GM12878 (cell line): ENCODE data around the gene B3GAT1. TPM values are rescaled to one million over a fixed set of nuclear protein-coding genes. Genes with fewer than 3 reads are reported as not detected.

ENCODE experiments used
- ATAC-seq: fragments of 200-7000 bp; cut with Tn5 transposase; 3 replicates; pipeline ENCODE4 v1.9.1; 2020; ENCODE audit warnings: mild to moderate bottlenecking, moderate library complexity
- BruUV-seq: library from RNA; stranded (reverse); fragments of 400-500 nt; replicated peaks from 2 replicates; lab custom pipeline; 2021; lab: Mats Ljungman, UMichigan
- CTCF ChIA-PET: fragments of 300-600 bp; sonication (Branson Sonifier 250); formaldehyde crosslinking; extraction: SDS; loops from one replicate; lab custom pipeline; 2021; ENCODE audit warnings: inconsistent platforms; lab: Yijun Ruan, JAX
- POLR2A ChIA-PET: fragments of 350-600 bp; formaldehyde crosslinking; extraction: SDS; loops from one replicate; lab custom pipeline; 2021; ENCODE audit warnings: inconsistent platforms; lab: Charles Lee
- RAD21 ChIA-PET: fragments of 300-600 bp; sonication (Branson Sonifier 250); formaldehyde crosslinking; loops from one replicate; lab custom pipeline; 2023; ENCODE audit warnings: antibody characterized with exemption; ENCODE audit not compliant: unreplicated experiment; lab: Charles Lee
- SMC1A ChIA-PET: fragments of 300-600 bp; sonication (Branson Sonifier 250); formaldehyde crosslinking; loops from one replicate; lab custom pipeline; 2023; ENCODE audit not compliant: unreplicated experiment, uncharacterized antibody; lab: Charles Lee
- DNase-seq: peaks from one replicate; pipeline ENCODE4 v3.0.0-alpha.2; 2011; ENCODE audit warnings: low read depth, low spot score
- FAIRE-seq: peaks from 3 replicates; lab custom pipeline; 2011; peaks lifted over from hg19 to GRCh38; lab: Jason Lieb, UNC
- H2AFZ ChIP-seq: 2 replicates; pipeline ENCODE4 v1.6.0; 2011; ENCODE audit warnings: low read depth, low read length, control low read depth; ENCODE audit not compliant: control insufficient read depth
- H3K27ac ChIP-seq: 2 replicates; pipeline ENCODE4 v1.5.1; 2011; ENCODE audit warnings: control low read depth; ENCODE audit not compliant: control insufficient read depth, insufficient read depth
- H3K27me3 ChIP-seq, 2 experiments: replicated peaks in 1 of 2; 2 replicates each; pipeline versions ENCODE4 v1.6.0 to v1.6.1; 2011; ENCODE audit warnings: low read length in 1 of 2; ENCODE audit not compliant: control insufficient read depth in 2 of 2, insufficient read depth in 2 of 2
- H3K36me3 ChIP-seq, 2 experiments: 2 replicates each; pipeline ENCODE4 v1.5.1; 2011; ENCODE audit warnings: low read length in 1 of 2; ENCODE audit not compliant: control insufficient read depth in 2 of 2, insufficient read depth in 2 of 2
- H3K4me1 ChIP-seq: 2 replicates; pipeline ENCODE4 v1.6.1; 2011; ENCODE audit warnings: mild to moderate bottlenecking, low read length, moderate library complexity, mixed read lengths; ENCODE audit not compliant: control insufficient read depth, insufficient read depth
- H3K4me2 ChIP-seq: 2 replicates; pipeline ENCODE4 v1.6.0; 2011; ENCODE audit warnings: control low read depth; ENCODE audit not compliant: control insufficient read depth, insufficient read depth
- H3K4me3 ChIP-seq: fragments of 200-600 bp; sonication (generic); 2 replicates; pipeline ENCODE4 v1.5.1; 2016
- H3K79me2 ChIP-seq: 2 replicates; pipeline ENCODE4 v1.6.0; 2011; ENCODE audit warnings: low read length; ENCODE audit not compliant: control insufficient read depth, insufficient read depth
- H3K9ac ChIP-seq: 2 replicates; pipeline ENCODE4 v1.8.0; 2011; ENCODE audit warnings: low read length, control low read depth, mixed read lengths; ENCODE audit not compliant: control insufficient read depth, insufficient read depth
- H3K9me3 ChIP-seq: replicated peaks from 3 replicates; pipeline ENCODE4 v1.5.1; 2011; ENCODE audit warnings: mild to moderate bottlenecking, low read length; ENCODE audit not compliant: control insufficient read depth, insufficient read depth
- H4K20me1 ChIP-seq: 2 replicates; pipeline ENCODE4 v1.6.0; 2011; ENCODE audit not compliant: control insufficient read depth, insufficient read depth
- MYC ChIP-seq: IDR thresholded peaks from 2 replicates; pipeline ENCODE4 v1.6.1; 2011; ENCODE audit warnings: mild to moderate bottlenecking, low read length, moderate library complexity, inconsistent platforms; ENCODE audit not compliant: insufficient read depth, insufficient replicate concordance, insufficient read length, severe bottlenecking
- POLR2AphosphoS2 ChIP-seq: IDR thresholded peaks from 2 replicates; pipeline ENCODE4 v1.6.1; 2011; ENCODE audit warnings: low read depth, mild to moderate bottlenecking, low read length, improper control_type of control experiment, moderate library complexity
- TBL1XR1 ChIP-seq: IDR thresholded peaks from 2 replicates; pipeline ENCODE4 v1.6.1; 2012; ENCODE audit warnings: low read depth, low read length, improper control_type of control experiment
- WRNIP1 ChIP-seq: IDR thresholded peaks from 2 replicates; pipeline ENCODE4 v1.6.1; 2011; ENCODE audit warnings: low read depth, low read length, improper control_type of control experiment, borderline replicate concordance
- WGBS: methylation state at CpG from one replicate; pipeline ENCODE4 v1.1.6; 2016; ENCODE audit warnings: low lambda C conversion rate; ENCODE audit not compliant: insufficient replicate concordance, insufficient coverage; ENCODE audit errors: missing lambda C conversion rate; 5-methylcytosine and 5-hydroxymethylcytosine counted together
- in situ Hi-C: fragments of 300-500 bp; cut with MboI; formaldehyde crosslinking; loops from 9 replicates; pipeline ENCODE4 v1.14.3; 2018; ENCODE audit warnings: mixed read lengths
- intact Hi-C: fragments of 100-400 bp; cut with micrococcal nuclease; formaldehyde crosslinking; loops from one replicate; pipeline ENCODE4 v1.14.2; 2022; ENCODE audit not compliant: unreplicated experiment
- polyA plus RNA-seq, 11 experiments: library from polyadenylated mRNA; depleted of rRNA in 4 of 11; unstranded in 6 of 11; stranded (reverse) in 5 of 11; fragments of >200 nt; fragmentation: Nextera tagmentation in 4 of 11; fragmentation: Illumina TruSeq in 1 of 11; extraction: Ambion mirVana in 4 of 11; extraction: Trizol in 1 of 11; gene quantifications; 1 replicate in 1 of 11; 2 replicates in 10 of 11; pipeline versions ENCODE4 v1.2.1 to v1.2.3, GENCODE V29; 2011 to 2016; ENCODE audit warnings: inconsistent platforms in 2 of 11, missing spikeins in 2 of 11, low read depth in 1 of 11
- total RNA-seq, 4 experiments: library from RNA; depleted of rRNA in 3 of 4; stranded (reverse); fragments of >200 nt in 3 of 4; fragmentation: Illumina TruSeq in 1 of 4; extraction: Trizol in 1 of 4; gene quantifications; 2 replicates each; pipeline versions ENCODE4 v1.2.1 to v1.2.3, GENCODE V29; 2013 to 2021
- TF ChIP-seq, protein P1 (sequence below), 3 experiments: IDR thresholded peaks in 2 of 3; conservative IDR thresholded peaks in 1 of 3; 2 replicates each; pipeline ENCODE4 v1.5.1; 2011; ENCODE audit warnings: low read depth in 3 of 3, low read length in 3 of 3, mild to moderate bottlenecking in 3 of 3, control low read depth in 2 of 3, moderate library complexity in 2 of 3, inconsistent platforms in 1 of 3, mixed read lengths in 1 of 3; ENCODE audit not compliant: control insufficient read depth in 2 of 3, insufficient read depth in 1 of 3; ENCODE audit errors: extremely low read depth in 1 of 3
- TF ChIP-seq, protein P2 (sequence below): fragments of 450-650 bp; IDR thresholded peaks from 2 replicates; pipeline ENCODE4 v1.6.1; 2017; ENCODE audit warnings: mild to moderate bottlenecking, low read depth, inconsistent platforms; ENCODE audit not compliant: poor library complexity, severe bottlenecking

B3GAT1 gene
- total and polyA plus RNA-seq, 10 of the 15 experiments (the other 5 are each of a cell fraction or from before 2014, with no cell fraction given) = 0.05 TPM; not detected in 9

DNA sequence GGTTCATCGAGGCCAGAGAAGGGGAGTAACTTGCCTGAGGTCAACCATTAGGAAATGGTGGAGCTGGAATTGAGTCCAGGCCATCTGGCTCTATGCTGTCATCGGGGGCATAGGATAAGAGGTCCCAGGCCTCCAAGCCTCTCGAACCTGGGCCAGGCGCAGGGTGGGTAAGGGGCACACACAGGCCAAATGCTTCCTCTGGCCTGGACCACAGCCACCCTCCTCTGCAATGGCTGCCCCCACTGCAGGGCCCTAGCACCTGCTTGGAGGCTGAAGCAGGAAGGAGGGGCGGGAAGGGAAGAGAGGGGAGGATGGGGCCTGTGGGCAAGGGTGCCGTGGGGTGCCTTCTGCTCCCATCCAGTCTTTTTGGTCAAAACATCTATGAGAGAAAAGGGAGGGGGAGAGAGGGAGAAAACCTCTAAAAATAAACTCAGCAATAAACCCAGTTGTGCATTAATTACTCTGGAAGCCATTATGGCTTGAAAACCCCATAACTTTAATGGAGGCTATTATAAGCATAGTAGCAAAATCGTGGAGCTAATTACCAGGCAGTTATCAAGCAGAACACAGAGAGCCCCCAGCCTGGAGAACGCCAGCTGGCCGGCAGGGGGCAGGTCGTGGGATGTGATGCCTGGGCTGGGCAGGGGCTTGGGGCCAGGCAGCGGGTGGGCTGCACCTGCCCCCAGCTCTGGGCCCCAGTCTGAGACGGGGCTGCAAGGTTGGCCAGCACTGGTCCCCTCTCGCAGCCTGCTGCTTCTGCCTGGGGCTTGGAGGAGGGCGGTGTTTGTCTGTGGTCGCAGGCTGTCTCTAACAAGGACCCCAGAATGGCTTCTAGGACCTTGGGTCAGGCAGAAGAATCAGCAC, 21.1 kb downstream of the B3GAT1 start:
- RAD21 ChIA-PET = no interaction called here
- no TSS peak for BruUV-seq
- Histone ChIP-seq H3K27ac (no peak overlapping the region), H3K79me2 (no peaks in the 10 kb centered on the region), H3K4me3 (no peak overlapping the region), H3K36me3 (no peaks in the 10 kb centered on the region), H3K27me3 (no peaks in the 10 kb centered on the region; a peak in 1 of 4 replicates), H3K9ac (no peak overlapping the region), H3K4me2 (no peak overlapping the region), H3K9me3 (no peaks in the 10 kb centered on the region), H2AFZ (no peak overlapping the region), H3K4me1 (no peaks in the 10 kb centered on the region), H4K20me1 (no peaks in the 10 kb centered on the region)
- in situ Hi-C loops (no loop called here), intact Hi-C loops (no loop called here)
- DNase-seq = no peak
- CTCF ChIA-PET = no interaction called here
- POLR2A ChIA-PET = no interaction called here
- no peak for ATAC-seq
- SMC1A ChIA-PET = no interaction called here
- no peak for TF ChIP-seq WRNIP1
- TF ChIP-seq POLR2AphosphoS2 = no peak
- TF ChIP-seq, protein P1, sequence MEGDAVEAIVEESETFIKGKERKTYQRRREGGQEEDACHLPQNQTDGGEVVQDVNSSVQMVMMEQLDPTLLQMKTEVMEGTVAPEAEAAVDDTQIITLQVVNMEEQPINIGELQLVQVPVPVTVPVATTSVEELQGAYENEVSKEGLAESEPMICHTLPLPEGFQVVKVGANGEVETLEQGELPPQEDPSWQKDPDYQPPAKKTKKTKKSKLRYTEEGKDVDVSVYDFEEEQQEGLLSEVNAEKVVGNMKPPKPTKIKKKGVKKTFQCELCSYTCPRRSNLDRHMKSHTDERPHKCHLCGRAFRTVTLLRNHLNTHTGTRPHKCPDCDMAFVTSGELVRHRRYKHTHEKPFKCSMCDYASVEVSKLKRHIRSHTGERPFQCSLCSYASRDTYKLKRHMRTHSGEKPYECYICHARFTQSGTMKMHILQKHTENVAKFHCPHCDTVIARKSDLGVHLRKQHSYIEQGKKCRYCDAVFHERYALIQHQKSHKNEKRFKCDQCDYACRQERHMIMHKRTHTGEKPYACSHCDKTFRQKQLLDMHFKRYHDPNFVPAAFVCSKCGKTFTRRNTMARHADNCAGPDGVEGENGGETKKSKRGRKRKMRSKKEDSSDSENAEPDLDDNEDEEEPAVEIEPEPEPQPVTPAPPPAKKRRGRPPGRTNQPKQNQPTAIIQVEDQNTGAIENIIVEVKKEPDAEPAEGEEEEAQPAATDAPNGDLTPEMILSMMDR (IDR thresholded peaks at IDR 0.05 in 2 of 3, conservative IDR thresholded peaks at IDR 0.05 in 1 of 3; ENCODE audit: control insufficient read depth in 2 of 3, extremely low read depth in 1 of 3, insufficient read depth in 1 of 3, low read depth in 3 of 3, low read length in 3 of 3) = 0 out of 6 replicates have a peak, but pooled peaks of 1 of the 3 experiments have one; percentile 4
- TF ChIP-seq MYC = no peak
- TF ChIP-seq TBL1XR1 = no peak
- TF ChIP-seq, protein P2, sequence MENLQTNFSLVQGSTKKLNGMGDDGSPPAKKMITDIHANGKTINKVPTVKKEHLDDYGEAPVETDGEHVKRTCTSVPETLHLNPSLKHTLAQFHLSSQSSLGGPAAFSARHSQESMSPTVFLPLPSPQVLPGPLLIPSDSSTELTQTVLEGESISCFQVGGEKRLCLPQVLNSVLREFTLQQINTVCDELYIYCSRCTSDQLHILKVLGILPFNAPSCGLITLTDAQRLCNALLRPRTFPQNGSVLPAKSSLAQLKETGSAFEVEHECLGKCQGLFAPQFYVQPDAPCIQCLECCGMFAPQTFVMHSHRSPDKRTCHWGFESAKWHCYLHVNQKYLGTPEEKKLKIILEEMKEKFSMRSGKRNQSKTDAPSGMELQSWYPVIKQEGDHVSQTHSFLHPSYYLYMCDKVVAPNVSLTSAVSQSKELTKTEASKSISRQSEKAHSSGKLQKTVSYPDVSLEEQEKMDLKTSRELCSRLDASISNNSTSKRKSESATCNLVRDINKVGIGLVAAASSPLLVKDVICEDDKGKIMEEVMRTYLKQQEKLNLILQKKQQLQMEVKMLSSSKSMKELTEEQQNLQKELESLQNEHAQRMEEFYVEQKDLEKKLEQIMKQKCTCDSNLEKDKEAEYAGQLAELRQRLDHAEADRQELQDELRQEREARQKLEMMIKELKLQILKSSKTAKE = no peak
- 14% methylated on average over 14 of the region's 15 CpGs for WGBS
- FAIRE-seq = no peak
